Nephron progenitor cell (in vitro differentiated cells): ENCODE results near the gene NIF3L1.

Experiments
- DNase-seq: peaks from one replicate; pipeline ENCODE4 v3.0.0; 2021
- H3K27ac Mint-ChIP-seq: 2 replicates; pipeline ENCODE4 v1.8.0; 2021; ENCODE audit warnings: mild to moderate bottlenecking, moderate library complexity, mixed read lengths
- H3K27me3 Mint-ChIP-seq: 2 replicates; pipeline ENCODE4 v1.8.0; 2021; ENCODE audit warnings: mild to moderate bottlenecking, low read depth, mixed read lengths; ENCODE audit not compliant: poor library complexity
- H3K36me3 Mint-ChIP-seq: 2 replicates; pipeline ENCODE4 v1.8.0; 2021; ENCODE audit warnings: low read depth, mixed read lengths
- H3K4me1 Mint-ChIP-seq: 2 replicates; pipeline ENCODE4 v1.8.0; 2021; ENCODE audit warnings: mixed read lengths
- H3K4me3 Mint-ChIP-seq: 2 replicates; pipeline ENCODE4 v1.8.0; 2021; ENCODE audit warnings: mild to moderate bottlenecking, moderate library complexity, mixed read lengths
- H3K9me3 Mint-ChIP-seq: 2 replicates; pipeline ENCODE4 v1.8.0; 2021; ENCODE audit warnings: mild to moderate bottlenecking, moderate library complexity, mixed read lengths
- TF ChIP-seq, protein P1 (sequence below): fragments of 200-600 bp; sonication (generic); IDR thresholded peaks from 2 replicates; pipeline ENCODE4 v1.5.0; 2021; ENCODE audit warnings: antibody characterized with exemption

Gene NIF3L1

DNA sequence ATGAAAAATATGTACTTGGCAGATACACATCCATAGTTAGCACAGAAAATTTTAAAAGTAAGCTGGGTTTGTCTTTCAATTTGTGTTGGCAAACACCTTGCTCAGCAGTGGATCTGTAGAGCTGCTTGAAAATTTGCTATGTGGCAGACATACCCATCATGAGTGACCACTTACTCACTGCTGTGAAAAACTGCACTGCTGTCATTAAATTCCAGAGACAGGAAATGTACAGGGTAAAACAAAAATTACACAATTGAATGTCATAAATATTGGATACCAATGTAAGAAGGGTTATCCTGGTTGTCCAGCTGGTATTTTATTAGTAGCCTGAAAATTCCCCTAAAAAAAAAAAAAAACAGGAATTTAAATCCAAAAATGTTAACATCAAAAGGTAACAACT, 24.5 kb downstream of the NIF3L1 start:
- H3K4me3 Mint-ChIP-seq, result no peak overlapping the region
- DNase-seq, result no peak
- TF ChIP-seq, protein P1, sequence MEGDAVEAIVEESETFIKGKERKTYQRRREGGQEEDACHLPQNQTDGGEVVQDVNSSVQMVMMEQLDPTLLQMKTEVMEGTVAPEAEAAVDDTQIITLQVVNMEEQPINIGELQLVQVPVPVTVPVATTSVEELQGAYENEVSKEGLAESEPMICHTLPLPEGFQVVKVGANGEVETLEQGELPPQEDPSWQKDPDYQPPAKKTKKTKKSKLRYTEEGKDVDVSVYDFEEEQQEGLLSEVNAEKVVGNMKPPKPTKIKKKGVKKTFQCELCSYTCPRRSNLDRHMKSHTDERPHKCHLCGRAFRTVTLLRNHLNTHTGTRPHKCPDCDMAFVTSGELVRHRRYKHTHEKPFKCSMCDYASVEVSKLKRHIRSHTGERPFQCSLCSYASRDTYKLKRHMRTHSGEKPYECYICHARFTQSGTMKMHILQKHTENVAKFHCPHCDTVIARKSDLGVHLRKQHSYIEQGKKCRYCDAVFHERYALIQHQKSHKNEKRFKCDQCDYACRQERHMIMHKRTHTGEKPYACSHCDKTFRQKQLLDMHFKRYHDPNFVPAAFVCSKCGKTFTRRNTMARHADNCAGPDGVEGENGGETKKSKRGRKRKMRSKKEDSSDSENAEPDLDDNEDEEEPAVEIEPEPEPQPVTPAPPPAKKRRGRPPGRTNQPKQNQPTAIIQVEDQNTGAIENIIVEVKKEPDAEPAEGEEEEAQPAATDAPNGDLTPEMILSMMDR, result no peak
- no peaks in the 10 kb centered on the region for H3K4me1 Mint-ChIP-seq
- peaks cover 53% of the 10 kb centered on the region for H3K36me3 Mint-ChIP-seq
- no peaks in the 10 kb centered on the region for H3K9me3 Mint-ChIP-seq
- no peaks in the 10 kb centered on the region for H3K27me3 Mint-ChIP-seq
- no peak overlapping the region for H3K27ac Mint-ChIP-seq

DNA sequence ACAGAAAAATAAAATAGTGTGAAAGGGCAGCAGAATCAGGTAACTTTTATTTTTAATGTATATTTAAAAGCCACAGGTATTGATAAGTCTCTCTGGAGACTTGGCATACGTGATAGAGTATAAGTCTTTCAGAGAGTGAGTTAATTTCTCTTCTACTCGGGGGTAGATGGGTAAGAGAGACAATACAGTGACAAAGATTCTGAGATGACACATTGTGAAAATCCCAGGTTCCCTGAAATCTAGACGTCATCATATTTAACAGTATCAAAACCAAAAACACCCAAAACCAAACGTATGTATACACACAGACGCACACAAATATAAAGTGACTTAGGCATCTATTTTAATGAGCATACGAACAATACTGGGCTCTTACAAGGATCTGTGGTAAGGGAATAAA, 33.3 kb downstream of the NIF3L1 start:
- no peaks in the 10 kb centered on the region for H3K27me3 Mint-ChIP-seq
- no peaks in the 10 kb centered on the region for H3K9me3 Mint-ChIP-seq
- H3K27ac Mint-ChIP-seq, result no peak overlapping the region
- peaks cover 51% of the 10 kb centered on the region for H3K36me3 Mint-ChIP-seq
- DNase-seq, result no peak
- TF ChIP-seq, protein P1, result no peak
- no peaks in the 10 kb centered on the region for H3K4me1 Mint-ChIP-seq
- H3K4me3 Mint-ChIP-seq, result no peak overlapping the region

DNA sequence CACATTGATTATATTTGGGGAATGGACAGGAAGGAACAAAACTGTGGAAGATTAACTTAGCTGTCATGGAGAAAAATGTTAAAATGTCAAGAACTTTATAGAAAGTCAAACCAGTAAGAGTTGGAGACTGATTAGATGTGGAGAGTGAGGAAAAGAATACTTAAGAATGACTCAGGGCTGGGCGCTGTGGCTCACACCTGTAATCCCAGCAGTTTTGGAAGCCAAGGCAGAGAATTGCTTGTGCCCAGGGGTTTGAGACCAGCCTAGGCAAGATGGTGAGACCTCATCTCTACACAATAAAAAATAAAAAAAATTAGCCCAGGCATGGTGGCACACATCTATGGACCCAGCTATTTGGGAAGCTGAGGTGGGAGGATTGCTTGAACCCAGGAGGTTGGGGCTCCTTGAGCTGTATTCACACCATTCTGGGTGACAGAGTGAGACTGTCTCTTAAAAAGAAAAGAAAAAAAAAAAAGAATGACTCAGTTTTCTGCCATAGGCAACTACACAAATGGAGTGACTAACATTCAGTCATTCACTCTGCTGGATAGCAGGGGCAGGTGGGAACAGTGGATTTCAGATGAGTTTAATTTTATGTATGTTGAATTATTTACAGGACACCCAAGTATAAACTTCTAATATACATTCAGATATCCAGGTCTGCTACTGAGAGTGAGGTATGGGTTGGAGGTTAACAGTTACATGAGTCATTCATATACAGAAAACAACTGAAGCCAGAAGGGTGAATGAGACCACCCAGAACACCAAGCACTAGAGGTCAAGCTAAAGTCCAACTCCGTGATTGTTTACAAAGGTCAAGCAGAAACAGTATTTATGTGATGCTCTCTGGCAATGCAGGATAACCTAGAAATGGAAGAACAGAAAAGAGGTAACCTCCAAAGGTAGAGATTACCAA, 40.4 kb downstream of the NIF3L1 start:
- no peaks in the 10 kb centered on the region for H3K27me3 Mint-ChIP-seq
- H3K27ac Mint-ChIP-seq, result peak overlapping the region; percentile 11
- peaks cover 47% of the 10 kb centered on the region for H3K36me3 Mint-ChIP-seq
- H3K9me3 Mint-ChIP-seq, result no peaks in the 10 kb centered on the region
- no peaks in the 10 kb centered on the region for H3K4me1 Mint-ChIP-seq
- no peak overlapping the region for H3K4me3 Mint-ChIP-seq
- no peak for DNase-seq
- TF ChIP-seq, protein P1, result no peak

DNA sequence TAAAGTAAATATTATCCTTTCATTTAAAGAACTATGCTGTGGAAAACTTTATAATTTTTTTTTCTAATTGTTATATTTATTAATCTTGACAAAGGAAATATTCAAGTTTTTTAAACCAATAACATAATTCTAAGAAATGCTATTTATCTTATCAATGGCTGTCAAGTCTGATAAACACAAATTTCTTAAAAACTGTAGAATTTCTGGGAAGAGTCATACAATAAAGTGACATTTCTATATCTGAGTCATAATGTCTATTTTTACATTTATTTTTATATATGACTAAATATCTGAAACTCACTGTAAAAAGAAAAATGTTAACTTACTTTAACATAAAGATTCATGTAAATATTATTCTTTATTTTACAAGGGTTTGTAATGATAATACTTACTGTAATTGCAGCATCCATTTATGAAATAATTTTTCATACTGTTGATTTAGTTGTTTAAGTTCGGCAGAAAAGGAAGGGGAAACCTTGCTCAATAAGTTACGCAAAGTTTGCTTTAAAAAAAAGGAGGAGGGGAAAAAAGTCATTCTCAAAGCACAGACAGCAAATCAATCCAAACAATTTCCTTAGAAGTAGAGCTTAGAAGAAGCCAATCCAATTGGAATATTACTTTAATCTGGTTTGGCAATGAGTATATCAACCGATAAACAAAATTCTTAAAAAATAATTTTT, 41.9 kb downstream of the NIF3L1 start:
- Mint-ChIP-seq H3K27ac (no peak overlapping the region), H3K9me3 (no peaks in the 10 kb centered on the region), H3K4me1 (no peaks in the 10 kb centered on the region), H3K36me3 (peaks cover 44% of the 10 kb centered on the region), H3K4me3 (no peak overlapping the region), H3K27me3 (no peaks in the 10 kb centered on the region)
- DNase-seq, result no peak
- TF ChIP-seq, protein P1, result no peak

DNA sequence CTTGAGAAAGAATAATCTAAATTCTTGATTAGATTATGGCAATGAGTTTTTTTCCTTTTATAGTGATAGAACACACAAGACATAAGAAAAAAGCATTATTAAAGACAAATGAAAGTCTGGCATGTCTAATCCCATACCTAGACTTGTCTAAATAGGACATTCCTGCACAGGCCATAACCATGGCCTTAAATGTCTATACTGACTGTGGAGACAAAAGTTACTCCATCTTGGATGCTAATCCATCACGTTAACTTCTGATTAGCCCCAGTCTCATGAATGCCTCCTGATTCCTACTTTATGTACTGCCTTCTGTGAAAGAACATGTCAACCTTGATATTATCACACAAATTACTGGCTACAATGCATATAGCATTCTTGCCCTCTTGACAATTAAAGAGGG, 50.7 kb downstream of the NIF3L1 start:
- Mint-ChIP-seq H3K9me3 (no peaks in the 10 kb centered on the region), H3K27me3 (no peaks in the 10 kb centered on the region), H3K4me3 (no peak overlapping the region), H3K27ac (no peak overlapping the region), H3K36me3 (peaks cover 57% of the 10 kb centered on the region), H3K4me1 (no peaks in the 10 kb centered on the region)
- DNase-seq, result no peak
- TF ChIP-seq, protein P1, result no peak
